MM.1S (cell line): ENCODE results near the gene GDF9.

ENCODE experiments used
- DNase-seq: peaks from one replicate; pipeline ENCODE4 v3.0.0-alpha.2; 2015
- H2AFZ ChIP-seq: fragments of 300-600 bp; sonication (generic); 2 replicates; pipeline ENCODE4 v1.6.0; 2016; ENCODE audit warnings: antibody characterized with exemption, low read length
- H3F3A ChIP-seq: fragments of 300-600 bp; sonication (generic); 2 replicates; pipeline ENCODE4 v1.6.1; 2016; ENCODE audit warnings: mild to moderate bottlenecking, antibody characterized with exemption, low read length, moderate library complexity, mixed read lengths; ENCODE audit not compliant: insufficient read depth
- H3K27ac ChIP-seq: fragments of 300-600 bp; sonication (generic); 2 replicates; pipeline ENCODE4 v1.5.1; 2016; ENCODE audit warnings: mild to moderate bottlenecking, low read length
- H3K27me3 ChIP-seq: fragments of 300-600 bp; sonication (generic); replicated peaks from 2 replicates; pipeline ENCODE4 v1.6.0; 2016; ENCODE audit warnings: low read length; ENCODE audit not compliant: insufficient read depth
- H3K36me3 ChIP-seq: fragments of 300-600 bp; sonication (generic); replicated peaks from 2 replicates; pipeline ENCODE4 v1.6.1; 2016; ENCODE audit warnings: mild to moderate bottlenecking, low read length, mixed read lengths; ENCODE audit not compliant: insufficient read depth
- H3K4me1 ChIP-seq: fragments of 300-600 bp; sonication (generic); 2 replicates; pipeline ENCODE4 v1.6.1; 2016; ENCODE audit warnings: low read length, mixed read lengths
- H3K4me2 ChIP-seq: fragments of 300-600 bp; sonication (generic); 2 replicates; pipeline ENCODE4 v1.6.0; 2016; ENCODE audit warnings: low read depth, low read length
- H3K4me3 ChIP-seq: fragments of 300-600 bp; sonication (generic); 2 replicates; pipeline ENCODE4 v1.5.1; 2016; ENCODE audit warnings: low read length, mixed read lengths
- H3K79me2 ChIP-seq: fragments of 300-600 bp; sonication (generic); 2 replicates; pipeline ENCODE4 v1.6.1; 2016; ENCODE audit warnings: mixed run types, low read length, mixed read lengths
- H3K9ac ChIP-seq: fragments of 300-600 bp; sonication (generic); 2 replicates; pipeline ENCODE4 v1.6.1; 2016; ENCODE audit warnings: low read length, mixed read lengths
- H3K9me2 ChIP-seq: fragments of 300-600 bp; sonication (generic); replicated peaks from 2 replicates; pipeline ENCODE4 v1.6.1; 2016; ENCODE audit warnings: mild to moderate bottlenecking, low read length, mixed read lengths; ENCODE audit not compliant: insufficient read depth
- H3K9me3 ChIP-seq: fragments of 300-600 bp; sonication (generic); replicated peaks from 2 replicates; pipeline ENCODE4 v1.6.1; 2016; ENCODE audit warnings: mild to moderate bottlenecking, low read length, mixed read lengths; ENCODE audit not compliant: insufficient read depth
- H4K20me1 ChIP-seq: fragments of 300-600 bp; sonication (generic); 2 replicates; pipeline ENCODE4 v1.6.1; 2016; ENCODE audit warnings: mild to moderate bottlenecking, low read length, moderate library complexity, mixed read lengths; ENCODE audit not compliant: insufficient read depth
- EZH2 ChIP-seq: fragments of 300-600 bp; sonication (generic); optimal IDR thresholded peaks from 2 replicates; pipeline ENCODE3; 2017; ENCODE audit warnings: low read depth, mild to moderate bottlenecking, antibody characterized with exemption, low read length, mixed read lengths
- EZH2phosphoT487 ChIP-seq: fragments of 300-600 bp; sonication (generic); IDR thresholded peaks from 2 replicates; pipeline ENCODE4 v1.6.1; 2018; ENCODE audit warnings: antibody characterized with exemption, low read length
- TF ChIP-seq, protein P1 (sequence below): fragments of 300-600 bp; sonication (generic); IDR thresholded peaks from 2 replicates; pipeline ENCODE4 v1.5.1; 2016; ENCODE audit warnings: antibody characterized with exemption, low read length, mixed read lengths

GDF9 gene

DNA sequence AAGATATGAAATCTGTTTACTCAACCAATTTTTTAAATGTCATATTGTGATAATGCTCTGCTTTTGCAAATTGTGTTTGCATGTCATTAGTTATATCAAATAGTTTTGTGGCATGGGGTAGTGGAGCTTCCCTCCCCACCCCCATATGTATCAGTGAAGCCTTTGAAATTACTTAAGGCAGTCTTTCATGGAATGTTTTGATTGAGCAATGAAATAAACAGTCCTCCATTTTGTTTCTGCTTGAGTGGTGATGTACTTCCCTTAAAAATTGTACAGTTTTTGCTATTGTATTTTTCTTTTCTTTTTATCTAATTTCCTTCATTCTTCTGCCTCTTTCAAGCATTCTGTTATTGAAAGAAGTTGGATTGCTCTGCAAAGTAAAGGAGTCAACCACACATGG lies 49.7 kb downstream of the GDF9 start:
- Histone ChIP-seq H3K27ac (no peak overlapping the region), H3F3A (no peaks in the 10 kb centered on the region), H2AFZ (no peak overlapping the region), H3K9me3 (no peaks in the 10 kb centered on the region), H3K4me2 (no peak overlapping the region), H3K4me3 (no peak overlapping the region), H3K9ac (no peak overlapping the region), H3K79me2 (no peaks in the 10 kb centered on the region), H3K9me2 (no peaks in the 10 kb centered on the region), H4K20me1 (no peaks in the 10 kb centered on the region), H3K4me1 (no peaks in the 10 kb centered on the region), H3K27me3 (no peaks in the 10 kb centered on the region; the same call in 1 of the 2 replicates), H3K36me3 (no peaks in the 10 kb centered on the region)
- TF ChIP-seq EZH2: no peak
- TF ChIP-seq EZH2phosphoT487: no peak
- no peak for DNase-seq

DNA sequence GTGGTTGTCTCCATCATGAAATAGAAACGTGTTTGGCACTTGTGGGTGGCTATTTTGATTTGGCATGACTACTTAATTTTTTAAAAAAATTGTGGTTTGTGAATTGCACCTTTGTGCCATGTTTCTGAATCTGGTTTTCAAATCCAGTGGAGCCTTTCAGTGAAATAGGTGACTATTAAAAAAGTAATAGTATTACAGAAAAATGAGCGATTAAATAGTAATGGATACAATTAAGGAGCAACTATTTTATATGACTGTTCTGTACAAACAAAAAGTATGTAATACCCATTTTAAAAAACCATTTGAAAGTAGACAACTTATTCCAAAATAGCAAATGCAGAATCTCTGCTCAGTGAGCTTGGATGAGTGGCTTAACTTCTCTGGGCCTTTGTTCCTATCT lies 50.2 kb downstream of the GDF9 start:
- Histone ChIP-seq H2AFZ (no peak overlapping the region), H3K36me3 (no peaks in the 10 kb centered on the region), H3K27me3 (no peaks in the 10 kb centered on the region; the same call in 1 of the 2 replicates), H3F3A (no peaks in the 10 kb centered on the region), H3K4me3 (no peak overlapping the region), H3K27ac (no peak overlapping the region), H3K79me2 (no peaks in the 10 kb centered on the region), H3K4me2 (no peak overlapping the region), H3K4me1 (no peaks in the 10 kb centered on the region), H4K20me1 (no peaks in the 10 kb centered on the region), H3K9ac (no peak overlapping the region), H3K9me3 (no peaks in the 10 kb centered on the region), H3K9me2 (no peaks in the 10 kb centered on the region)
- no peak for TF ChIP-seq EZH2phosphoT487
- TF ChIP-seq, protein P1, sequence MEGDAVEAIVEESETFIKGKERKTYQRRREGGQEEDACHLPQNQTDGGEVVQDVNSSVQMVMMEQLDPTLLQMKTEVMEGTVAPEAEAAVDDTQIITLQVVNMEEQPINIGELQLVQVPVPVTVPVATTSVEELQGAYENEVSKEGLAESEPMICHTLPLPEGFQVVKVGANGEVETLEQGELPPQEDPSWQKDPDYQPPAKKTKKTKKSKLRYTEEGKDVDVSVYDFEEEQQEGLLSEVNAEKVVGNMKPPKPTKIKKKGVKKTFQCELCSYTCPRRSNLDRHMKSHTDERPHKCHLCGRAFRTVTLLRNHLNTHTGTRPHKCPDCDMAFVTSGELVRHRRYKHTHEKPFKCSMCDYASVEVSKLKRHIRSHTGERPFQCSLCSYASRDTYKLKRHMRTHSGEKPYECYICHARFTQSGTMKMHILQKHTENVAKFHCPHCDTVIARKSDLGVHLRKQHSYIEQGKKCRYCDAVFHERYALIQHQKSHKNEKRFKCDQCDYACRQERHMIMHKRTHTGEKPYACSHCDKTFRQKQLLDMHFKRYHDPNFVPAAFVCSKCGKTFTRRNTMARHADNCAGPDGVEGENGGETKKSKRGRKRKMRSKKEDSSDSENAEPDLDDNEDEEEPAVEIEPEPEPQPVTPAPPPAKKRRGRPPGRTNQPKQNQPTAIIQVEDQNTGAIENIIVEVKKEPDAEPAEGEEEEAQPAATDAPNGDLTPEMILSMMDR: no peak
- no peak for TF ChIP-seq EZH2
- no peak for DNase-seq

DNA sequence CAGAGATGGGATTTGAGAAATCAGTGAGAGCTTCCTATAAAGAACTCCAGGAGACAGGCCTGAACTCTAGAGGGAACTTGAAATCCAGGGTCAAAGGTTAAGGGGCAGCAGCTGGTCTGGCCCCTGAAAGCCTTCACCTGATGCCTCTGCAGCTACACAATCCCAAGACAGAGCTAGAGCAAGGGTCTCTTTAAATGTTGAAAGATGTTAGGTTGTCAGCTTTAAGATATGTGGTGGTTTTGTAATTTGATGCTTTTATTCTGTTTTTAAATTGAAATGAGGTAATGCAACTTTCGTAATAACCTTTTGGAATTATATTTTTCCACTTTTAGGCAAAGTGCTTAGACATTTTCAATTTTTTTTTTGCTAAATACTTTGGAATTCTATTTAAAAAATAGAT lies 50.8 kb downstream of the GDF9 start:
- H2AFZ ChIP-seq: no peak overlapping the region
- H3K27me3 ChIP-seq: no peaks in the 10 kb centered on the region; the same call in 1 of the 2 replicates
- no peaks in the 10 kb centered on the region for H3K4me1 ChIP-seq
- H3F3A ChIP-seq: no peaks in the 10 kb centered on the region
- no peak overlapping the region for H3K4me2 ChIP-seq
- no peaks in the 10 kb centered on the region for H3K9me3 ChIP-seq
- H3K9me2 ChIP-seq: no peaks in the 10 kb centered on the region
- no peak for DNase-seq
- no peaks in the 10 kb centered on the region for H3K79me2 ChIP-seq
- TF ChIP-seq, protein P1: no peak
- no peak for TF ChIP-seq EZH2
- TF ChIP-seq EZH2phosphoT487: no peak
- H4K20me1 ChIP-seq: no peaks in the 10 kb centered on the region
- no peak overlapping the region for H3K9ac ChIP-seq
- H3K36me3 ChIP-seq: no peaks in the 10 kb centered on the region
- no peak overlapping the region for H3K4me3 ChIP-seq
- H3K27ac ChIP-seq: no peak overlapping the region

DNA sequence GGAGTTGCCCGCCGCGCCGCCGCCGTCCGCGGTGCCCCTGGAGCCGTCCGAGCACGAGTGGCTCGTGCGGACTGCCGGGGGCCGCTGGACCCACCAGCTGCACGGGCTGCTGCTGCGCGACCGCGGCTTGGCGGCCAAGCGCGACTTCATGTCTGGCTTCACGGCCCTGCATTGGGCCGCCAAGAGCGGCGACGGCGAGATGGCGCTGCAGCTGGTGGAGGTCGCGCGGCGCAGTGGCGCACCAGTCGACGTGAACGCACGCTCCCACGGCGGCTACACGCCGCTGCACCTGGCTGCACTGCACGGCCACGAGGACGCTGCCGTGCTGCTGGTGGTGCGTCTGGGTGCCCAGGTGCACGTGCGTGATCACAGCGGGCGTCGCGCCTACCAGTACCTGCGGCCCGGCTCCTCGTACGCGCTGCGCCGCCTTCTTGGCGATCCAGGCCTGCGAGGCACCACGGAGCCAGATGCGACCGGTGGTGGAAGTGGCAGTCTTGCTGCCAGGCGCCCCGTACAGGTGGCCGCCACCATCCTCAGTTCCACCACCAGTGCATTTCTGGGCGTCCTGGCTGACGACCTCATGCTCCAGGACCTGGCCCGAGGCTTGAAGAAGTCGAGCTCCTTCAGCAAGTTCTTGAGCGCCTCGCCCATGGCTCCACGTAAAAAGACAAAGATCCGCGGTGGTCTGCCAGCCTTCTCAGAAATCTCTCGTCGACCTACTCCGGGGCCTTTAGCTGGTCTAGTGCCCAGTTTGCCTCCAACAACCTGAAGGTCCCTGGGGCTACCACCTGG lies 51.6 kb downstream of the GDF9 start:
- H3K4me1 ChIP-seq: no peaks in the 10 kb centered on the region
- H3K4me2 ChIP-seq: no peak overlapping the region
- TF ChIP-seq EZH2 (no peak), EZH2phosphoT487 (no peak)
- TF ChIP-seq, protein P1: no peak
- no peaks in the 10 kb centered on the region; the same call in 1 of the 2 replicates for H3K27me3 ChIP-seq
- no peaks in the 10 kb centered on the region for H4K20me1 ChIP-seq
- no peaks in the 10 kb centered on the region for H3K36me3 ChIP-seq
- H3K9me3 ChIP-seq: no peaks in the 10 kb centered on the region
- H3K27ac ChIP-seq: no peak overlapping the region
- H3K79me2 ChIP-seq: no peaks in the 10 kb centered on the region
- H3K9me2 ChIP-seq: no peaks in the 10 kb centered on the region
- no peak overlapping the region for H3K4me3 ChIP-seq
- H2AFZ ChIP-seq: no peak overlapping the region
- no peak for DNase-seq
- no peaks in the 10 kb centered on the region for H3F3A ChIP-seq
- no peak overlapping the region for H3K9ac ChIP-seq
